Activated naive CD8-positive, alpha-beta T cell treated with anti-CD3 and anti-CD28 coated beads for 36 hours (primary cell): Measurements from ENCODE around the gene AKAP7. TPM values are rescaled to one million over a fixed set of nuclear protein-coding genes. Genes with fewer than 3 reads are reported as not detected.

Experiments used
- total RNA-seq, 2 experiments: library from RNA; stranded (reverse); gene quantifications; one replicate each; pipeline ENCODE4 v1.2.3, GENCODE V29; 2021

Gene AKAP7
- total RNA-seq, 2 experiments from 2014 or later, result 6.0 to 6.2 TPM

Other genes starting within 250 kb of the AKAP7 start
- 10 to 100 TPM; 40.1 to 40.7 TPM for gene EPB41L2, start 72.2 kb upstream of the AKAP7 start, total RNA-seq